ENCODE measurements around the gene COLEC12.
A peak's percentile ranks its signal among the peaks of the same experiment; 100 is the strongest.
"Not testable (repeated sequence)": the region's sequence is repeated elsewhere in the genome, so short reads cannot be mapped to it uniquely, and the experiment has no call there.

COLEC12 gene

DNA sequence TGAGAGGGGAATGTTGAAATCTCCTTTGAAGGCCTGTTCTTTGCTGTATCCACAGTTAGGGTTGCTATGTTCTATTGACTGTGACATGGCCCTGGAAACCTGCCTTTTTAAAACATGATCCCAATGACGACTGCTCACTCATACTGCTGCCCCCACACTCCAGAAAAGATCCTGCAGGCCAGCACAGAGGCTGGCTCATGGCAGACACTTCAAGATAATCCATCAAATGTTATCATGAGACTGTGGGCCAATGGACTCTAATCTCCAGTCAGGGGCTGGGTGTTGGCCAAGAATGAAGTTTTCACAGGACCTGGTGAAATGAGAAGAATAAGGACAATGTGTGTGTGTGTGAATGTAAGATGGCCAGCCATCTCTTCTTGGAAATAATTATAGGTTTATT is 173.7 kb downstream of the COLEC12 start:
- no peak for DNase-seq (ENCODE audit: low spot score)

- DNase-seq (ENCODE audit: low spot score), result peak; percentile 26
Measured at GRCh38 chr18:323253-323622, 177.3 kb downstream of the COLEC12 start.

GRCh38 chr18:321865-322467 is 178.5 kb downstream of the COLEC12 start:
- DNase-seq (ENCODE audit: low spot score), result no peak

GRCh38 chr18:320155-320554 is 180.3 kb downstream of the COLEC12 start:
- DNase-seq (ENCODE audit: low spot score), result no peak

DNA sequence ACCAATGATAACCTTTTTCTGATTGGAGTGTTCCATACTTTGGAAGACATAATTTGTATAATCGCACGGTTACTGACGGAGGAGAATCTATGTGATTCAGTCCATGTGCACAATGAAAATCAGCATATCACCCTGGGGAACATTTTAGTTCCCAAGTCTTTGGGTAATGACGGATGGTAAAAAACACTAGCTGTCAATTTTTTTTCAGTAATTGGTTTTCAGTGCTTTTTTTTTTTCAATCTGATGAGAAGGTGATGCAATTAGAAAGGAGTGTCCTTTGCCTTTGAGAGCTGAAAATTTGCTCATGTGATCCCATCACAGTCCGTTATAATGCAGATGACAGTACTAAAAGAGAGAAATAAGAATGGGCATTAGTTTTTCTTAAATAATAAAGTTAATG is 180.8 kb downstream of the COLEC12 start:
- no peak for DNase-seq (ENCODE audit: low spot score)

GRCh38 chr18:318791-319291 is 181.7 kb downstream of the COLEC12 start:
- DNase-seq (ENCODE audit: low spot score), result no peak

DNA sequence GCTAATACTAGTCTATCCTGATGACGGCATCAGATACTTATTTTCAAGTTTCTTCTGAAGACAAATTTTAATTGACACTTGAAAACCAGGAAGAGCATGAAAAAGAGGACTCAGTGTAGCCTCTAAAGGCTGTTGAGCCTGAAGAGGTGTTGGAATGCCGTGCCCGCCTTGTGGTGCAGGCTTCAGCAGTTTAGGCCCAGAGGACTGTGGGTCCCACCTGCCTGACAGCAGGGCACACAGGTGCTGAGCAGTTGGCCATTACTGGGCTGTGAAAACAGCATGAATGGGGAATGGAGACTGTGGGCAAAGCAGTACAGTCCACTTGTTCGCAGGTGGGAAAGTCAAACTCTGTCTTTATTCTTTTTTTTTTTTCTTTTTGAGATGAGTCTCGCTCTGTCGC is 182.9 kb downstream of the COLEC12 start:
- no peak for DNase-seq (ENCODE audit: low spot score)

GRCh38 chr18:316393-316792 is 184.1 kb downstream of the COLEC12 start:
- DNase-seq (ENCODE audit: low spot score), result no peak

GRCh38 chr18:313931-314330 is 186.6 kb downstream of the COLEC12 start:
- no peak for DNase-seq (ENCODE audit: low spot score)

DNA sequence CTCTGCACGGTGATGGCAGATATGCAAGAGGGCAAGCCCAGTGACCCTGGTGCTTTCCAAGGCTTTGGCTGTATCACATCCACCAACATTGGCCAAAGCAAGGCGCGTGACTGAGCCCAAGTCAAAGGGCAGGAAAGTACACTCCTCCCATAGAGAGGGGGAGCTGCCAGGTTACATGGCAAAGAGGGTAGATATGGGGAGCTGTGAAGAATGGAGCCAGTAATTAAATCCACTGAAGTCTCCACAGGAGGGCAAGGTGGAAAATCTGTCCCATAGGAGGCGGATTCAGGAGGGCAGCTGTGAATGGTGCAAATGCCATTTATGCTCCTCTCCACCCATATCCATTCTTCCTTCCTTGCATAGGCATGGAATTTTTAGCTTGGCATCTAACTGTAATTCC is 188.1 kb downstream of the COLEC12 start:
- DNase-seq (ENCODE audit: low spot score), result no peak

DNA sequence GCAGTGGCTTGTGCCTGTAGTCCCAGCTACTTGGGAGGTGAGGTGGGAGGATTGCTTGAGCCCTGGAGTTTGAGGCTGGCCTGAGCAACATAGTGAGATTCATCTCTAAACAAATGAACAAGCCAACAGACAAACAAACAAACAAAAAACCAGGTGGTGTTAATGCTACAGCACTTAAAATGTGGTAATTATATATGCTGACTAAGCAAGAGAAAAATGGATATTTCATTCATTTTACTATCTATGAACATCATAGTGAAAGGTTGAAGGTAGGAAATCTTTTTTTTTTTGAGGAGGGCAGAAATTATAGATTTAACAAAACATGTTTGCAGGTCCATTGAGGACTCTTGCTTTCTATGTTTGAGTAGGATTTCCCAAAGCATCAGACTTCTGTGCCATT is 190.5 kb downstream of the COLEC12 start:
- DNase-seq (ENCODE audit: low spot score), result no peak

GRCh38 chr18:308086-308485 is 192.4 kb downstream of the COLEC12 start:
- DNase-seq (ENCODE audit: low spot score), result not testable (repeated sequence)

DNA sequence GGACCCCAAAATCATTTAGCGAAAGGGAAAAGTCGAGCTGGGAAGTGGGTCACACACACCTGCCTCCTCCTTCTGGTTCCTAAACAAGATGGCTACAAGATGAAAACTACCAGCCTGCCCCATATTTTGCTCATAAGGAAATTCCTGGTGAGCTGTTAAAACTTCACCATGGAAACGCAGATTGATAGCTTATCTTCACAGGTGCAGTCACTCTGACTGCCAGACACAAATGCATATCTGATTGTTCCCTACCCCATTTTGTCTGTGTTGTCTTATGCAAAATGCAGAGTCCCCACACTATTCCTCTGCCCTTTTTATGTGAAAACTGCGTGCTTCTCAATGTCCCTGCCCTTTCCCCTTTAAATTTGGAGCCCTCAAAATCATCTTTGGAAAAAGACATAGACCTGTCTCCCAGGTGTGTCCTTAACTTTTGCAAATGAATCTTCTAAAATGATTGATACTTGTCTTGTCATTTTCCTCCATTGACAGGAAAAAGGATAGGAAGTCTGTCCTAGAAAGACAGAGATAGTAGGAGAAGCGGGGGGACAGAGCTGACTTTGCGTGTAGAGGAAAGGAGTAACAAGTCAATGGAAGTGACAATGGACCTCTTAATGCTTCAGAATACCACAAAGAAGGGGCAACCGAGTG is 193.8 kb downstream of the COLEC12 start:
- no peak for DNase-seq (ENCODE audit: low spot score)

GRCh38 chr18:305003-305501 is 195.4 kb downstream of the COLEC12 start:
- DNase-seq (ENCODE audit: low spot score), result peak; percentile 21

DNA sequence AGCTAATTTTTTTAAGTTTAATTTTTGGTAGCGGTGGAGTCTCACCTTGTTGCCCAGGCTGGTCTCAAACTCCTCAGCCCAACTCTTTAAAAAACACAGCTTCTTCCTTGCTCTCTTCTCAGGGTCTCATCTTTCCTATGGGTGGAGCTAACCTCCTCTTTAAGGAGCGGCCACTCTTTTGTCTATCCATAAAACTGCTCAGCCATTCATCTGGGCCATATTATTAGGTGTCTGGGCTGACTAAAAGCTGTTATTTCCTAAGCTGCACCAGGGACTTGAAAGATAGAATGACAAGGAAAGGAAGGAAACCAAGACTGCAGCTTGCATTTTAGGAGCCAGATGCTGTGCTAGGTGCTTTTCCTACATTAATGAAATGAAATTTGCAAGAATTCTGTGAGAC is 196.9 kb downstream of the COLEC12 start:
- no peak for DNase-seq (ENCODE audit: low spot score)

DNA sequence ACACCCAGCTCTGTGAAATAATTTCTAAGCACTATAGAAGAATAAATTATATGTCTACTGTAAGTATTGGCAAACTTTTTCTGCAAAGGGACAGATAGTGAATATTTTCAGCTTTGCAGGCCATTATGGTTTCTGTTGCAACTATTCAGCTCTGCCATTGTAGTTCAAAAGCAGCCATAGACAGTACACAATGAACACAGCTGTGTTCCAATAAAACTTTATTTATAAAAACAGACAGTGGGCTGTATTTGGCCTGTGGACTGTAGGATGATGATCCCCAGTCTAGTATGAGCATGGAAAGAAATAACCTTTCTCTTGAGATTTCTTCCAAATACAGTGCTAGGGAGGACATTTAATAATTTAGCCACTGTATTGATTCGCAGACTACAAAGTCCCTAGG is 197.5 kb downstream of the COLEC12 start:
- DNase-seq (ENCODE audit: low spot score), result no peak

GRCh38 chr18:302097-302496 is 198.4 kb downstream of the COLEC12 start:
- no peak for DNase-seq (ENCODE audit: low spot score)

GRCh38 chr18:297936-298335 is 202.6 kb downstream of the COLEC12 start:
- no peak for DNase-seq (ENCODE audit: low spot score)

DNA sequence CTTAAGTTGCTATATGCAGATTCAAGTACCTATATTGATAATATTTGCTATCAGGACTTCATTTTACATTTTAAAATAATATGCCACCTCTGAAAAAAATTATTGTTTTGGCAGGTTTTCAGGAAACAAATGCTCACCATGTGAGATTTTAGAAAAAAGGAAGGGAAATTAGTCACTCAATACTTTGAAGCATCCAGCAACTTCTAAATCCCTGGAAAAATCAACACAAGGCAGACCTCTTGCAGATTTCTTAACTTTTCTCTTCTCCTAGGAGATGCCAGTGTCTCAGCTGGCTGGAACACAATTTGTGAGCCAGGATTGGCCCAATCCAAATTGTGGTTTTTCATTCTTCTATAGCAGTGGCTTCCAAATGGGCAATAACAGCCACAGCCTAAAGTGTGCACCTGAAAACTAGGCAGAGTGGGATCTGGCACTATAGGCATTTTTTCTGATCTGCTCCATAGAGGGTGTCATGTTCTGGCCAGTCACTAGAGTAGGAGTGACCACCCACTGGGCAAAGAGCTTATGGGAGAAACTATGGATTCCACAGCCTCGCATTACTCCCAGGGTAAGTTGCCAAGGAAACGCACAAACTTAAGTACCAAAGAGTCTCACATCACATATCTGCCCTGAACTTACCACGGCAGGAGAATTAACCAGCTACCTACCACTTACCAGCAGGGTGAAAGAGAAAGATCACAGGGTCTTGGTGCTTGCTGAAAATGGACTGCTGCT is 204.6 kb downstream of the COLEC12 start:
- DNase-seq (ENCODE audit: low spot score), result no peak

GRCh38 chr18:294566-294965 is 205.9 kb downstream of the COLEC12 start:
- no peak for DNase-seq (ENCODE audit: low spot score)

GRCh38 chr18:293536-293935 is 207.0 kb downstream of the COLEC12 start:
- no peak for DNase-seq (ENCODE audit: low spot score)

DNA sequence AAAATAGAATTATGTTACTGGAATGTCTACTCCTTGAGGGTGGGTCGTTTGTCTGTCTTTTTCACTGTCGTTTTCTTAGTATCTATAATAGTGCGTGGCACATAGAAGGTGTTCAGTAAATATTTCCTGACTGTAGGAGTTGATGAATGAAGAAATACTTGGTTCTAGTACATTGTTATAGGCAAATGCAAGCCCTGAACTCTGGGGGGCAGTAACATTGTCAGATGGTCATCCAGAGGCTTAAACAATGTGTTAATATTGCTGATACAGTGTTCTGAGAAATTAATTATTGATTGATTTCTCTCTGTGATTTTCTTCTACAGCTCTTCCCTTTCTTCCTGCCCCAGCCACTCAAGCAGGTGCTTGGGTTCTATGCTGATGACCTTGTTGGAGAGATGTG is 208.2 kb downstream of the COLEC12 start:
- no peak for DNase-seq (ENCODE audit: low spot score)

- DNase-seq (ENCODE audit: low spot score), result not testable (repeated sequence)
Measured at GRCh38 chr18:289970-290369, 210.5 kb downstream of the COLEC12 start.
